NT2/D1 (cell line): ENCODE data around the gene NLRP5.

Experiments
- YY1 ChIP-seq: IDR thresholded peaks from 2 replicates; pipeline ENCODE4 v1.6.1; 2011; ENCODE audit not compliant: insufficient read length, insufficient read depth
- ZNF274 ChIP-seq: IDR thresholded peaks from 2 replicates; pipeline ENCODE4 v1.6.1; 2011; ENCODE audit warnings: mild to moderate bottlenecking, low read depth, low read length

- TF ChIP-seq ZNF274 (no peak), YY1 (no peak)
These were observed 101.3 kb downstream of the NLRP5 start for GRCh38 chr19:56087647-56088496.
